Measurements from ENCODE around the gene KCNE1. TPM values are rescaled to one million over a fixed set of nuclear protein-coding genes. Genes with fewer than 3 reads are reported as not detected.
"Not testable (repeated sequence)": the region's sequence is repeated elsewhere in the genome, so short reads cannot be mapped to it uniquely, and the experiment has no call there.

Gene KCNE1
- total and polyA plus RNA-seq, 9 donors, result 0.21 to 4.7 (median 0.88) TPM; not detected in 2

DNA sequence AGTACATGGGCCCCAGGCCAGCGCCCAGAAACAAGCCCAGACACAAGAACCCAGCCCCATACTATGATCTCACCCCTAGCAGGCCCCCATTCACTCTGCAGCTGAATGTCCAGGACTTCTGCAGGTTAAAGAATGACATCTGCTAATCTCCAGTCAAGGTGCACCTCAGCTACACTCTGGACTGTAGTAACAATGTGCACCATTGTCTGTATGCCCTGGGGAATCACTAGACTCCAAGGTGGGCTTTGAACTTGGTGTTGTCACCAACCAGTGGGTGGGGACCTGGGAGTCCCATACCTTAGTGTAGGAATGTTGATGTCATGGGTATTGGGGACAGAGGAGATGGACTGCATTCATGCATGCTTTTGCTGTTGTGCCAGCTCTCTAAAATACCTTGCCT, 10.3 kb downstream of the KCNE1 start:
- intact Hi-C loops (cut with DNase I), result no loop called here
- TF ChIP-seq, protein P1, sequence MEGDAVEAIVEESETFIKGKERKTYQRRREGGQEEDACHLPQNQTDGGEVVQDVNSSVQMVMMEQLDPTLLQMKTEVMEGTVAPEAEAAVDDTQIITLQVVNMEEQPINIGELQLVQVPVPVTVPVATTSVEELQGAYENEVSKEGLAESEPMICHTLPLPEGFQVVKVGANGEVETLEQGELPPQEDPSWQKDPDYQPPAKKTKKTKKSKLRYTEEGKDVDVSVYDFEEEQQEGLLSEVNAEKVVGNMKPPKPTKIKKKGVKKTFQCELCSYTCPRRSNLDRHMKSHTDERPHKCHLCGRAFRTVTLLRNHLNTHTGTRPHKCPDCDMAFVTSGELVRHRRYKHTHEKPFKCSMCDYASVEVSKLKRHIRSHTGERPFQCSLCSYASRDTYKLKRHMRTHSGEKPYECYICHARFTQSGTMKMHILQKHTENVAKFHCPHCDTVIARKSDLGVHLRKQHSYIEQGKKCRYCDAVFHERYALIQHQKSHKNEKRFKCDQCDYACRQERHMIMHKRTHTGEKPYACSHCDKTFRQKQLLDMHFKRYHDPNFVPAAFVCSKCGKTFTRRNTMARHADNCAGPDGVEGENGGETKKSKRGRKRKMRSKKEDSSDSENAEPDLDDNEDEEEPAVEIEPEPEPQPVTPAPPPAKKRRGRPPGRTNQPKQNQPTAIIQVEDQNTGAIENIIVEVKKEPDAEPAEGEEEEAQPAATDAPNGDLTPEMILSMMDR (IDR thresholded peaks at IDR 0.05), result no peak
- TF ChIP-seq EP300 (IDR thresholded peaks at IDR 0.05) (no peak), POLR2A (IDR thresholded peaks at IDR 0.05) (no peak)
- WGBS, 3 donors, result 65 to 73% (median 68%) methylated on average over 1 of the region's 1 CpG

GRCh38 chr21:34500191-34500590, 11.8 kb downstream of the KCNE1 start:
- TF ChIP-seq EP300 (IDR thresholded peaks at IDR 0.05) (no peak), POLR2A (IDR thresholded peaks at IDR 0.05) (no peak)
- TF ChIP-seq, protein P1 (IDR thresholded peaks at IDR 0.05), result no peak
- intact Hi-C loops (cut with DNase I), result no loop called here
- DNase-seq, result no peak
- WGBS, 3 donors, result 35 to 54% (median 38%) methylated on average over 1 of the region's 1 CpG
- no peak overlapping the region for H3K4me3 ChIP-seq
- no peak overlapping the region for H3K27ac ChIP-seq
- no peaks in the 10 kb centered on the region for H3K4me1 ChIP-seq (ENCODE audit: insufficient read depth)
- H3K36me3 ChIP-seq, result no peaks in the 10 kb centered on the region
- no peaks in the 10 kb centered on the region for H3K9me3 ChIP-seq
- H3K27me3 ChIP-seq, result no peaks in the 10 kb centered on the region

More for the DNA sequence above, 10.3 kb downstream of the KCNE1 start:
- Histone ChIP-seq H3K9me3 (no peaks in the 10 kb centered on the region), H3K27ac (no peak overlapping the region), H3K4me1 (ENCODE audit: insufficient read depth) (no peaks in the 10 kb centered on the region), H3K4me3 (no peak overlapping the region), H3K27me3 (no peaks in the 10 kb centered on the region), H3K36me3 (no peaks in the 10 kb centered on the region)
- no peak for DNase-seq

GRCh38 chr21:34499116-34499515, 12.9 kb downstream of the KCNE1 start:
- no peaks in the 10 kb centered on the region for H3K36me3 ChIP-seq
- TF ChIP-seq, protein P1 (IDR thresholded peaks at IDR 0.05), result no peak
- no peak for TF ChIP-seq POLR2A (IDR thresholded peaks at IDR 0.05)
- TF ChIP-seq EP300 (IDR thresholded peaks at IDR 0.05), result no peak
- H3K9me3 ChIP-seq, result no peaks in the 10 kb centered on the region
- no peaks in the 10 kb centered on the region for H3K27me3 ChIP-seq
- no peak overlapping the region for H3K4me3 ChIP-seq
- 84 to 91% (median 89%) methylated on average over 4 of the region's 4 CpGs for WGBS, 3 donors
- H3K27ac ChIP-seq, result no peak overlapping the region
- DNase-seq, result no peak
- intact Hi-C loops (cut with DNase I), result no loop called here
- H3K4me1 ChIP-seq (ENCODE audit: insufficient read depth), result no peaks in the 10 kb centered on the region

DNA sequence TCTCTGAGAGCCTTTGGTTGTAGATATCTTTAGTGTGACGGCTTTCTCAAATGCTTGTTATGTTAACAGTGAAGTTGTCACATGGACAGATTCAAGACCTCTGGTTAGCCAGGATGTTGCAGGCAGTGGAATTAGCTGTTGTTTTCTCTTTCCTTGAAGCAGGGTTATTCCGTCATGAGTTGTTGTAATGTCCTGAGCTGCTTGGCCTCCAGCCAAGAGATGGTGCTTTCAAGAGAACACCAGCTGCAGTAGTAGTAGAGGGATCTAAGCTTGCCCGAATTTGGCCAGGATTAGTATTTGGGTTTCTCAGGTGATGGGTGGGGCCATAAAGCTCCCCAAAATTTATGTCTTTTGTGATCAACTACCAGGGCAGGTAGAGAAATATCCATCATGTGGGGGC, 13.4 kb downstream of the KCNE1 start:
- DNase-seq, result no peak
- no peaks in the 10 kb centered on the region for H3K4me1 ChIP-seq (ENCODE audit: insufficient read depth)
- no peaks in the 10 kb centered on the region for H3K27me3 ChIP-seq
- intact Hi-C loops (cut with DNase I), result no loop called here
- 42 to 48% (median 45%) methylated on average over 3 of the region's 3 CpGs for WGBS, 3 donors
- H3K27ac ChIP-seq, result no peak overlapping the region
- no peaks in the 10 kb centered on the region for H3K36me3 ChIP-seq
- no peaks in the 10 kb centered on the region for H3K9me3 ChIP-seq
- H3K4me3 ChIP-seq, result no peak overlapping the region
- TF ChIP-seq, protein P1 (IDR thresholded peaks at IDR 0.05), result no peak
- TF ChIP-seq EP300 (IDR thresholded peaks at IDR 0.05) (no peak), POLR2A (IDR thresholded peaks at IDR 0.05) (no peak)

- WGBS, 3 donors, result no CpG with 5 or more reads among the region's 5 CpGs
- DNase-seq; H3K4me3 ChIP-seq; H3K9me3 ChIP-seq; H3K27ac ChIP-seq; H3K36me3 ChIP-seq; H3K4me1 ChIP-seq (ENCODE audit: insufficient read depth); H3K27me3 ChIP-seq; intact Hi-C loops (cut with DNase I): not testable (repeated sequence)
Measured at GRCh38 chr21:34483854-34484253, 28.2 kb downstream of the KCNE1 start.

GRCh38 chr21:34483435-34483834, 28.6 kb downstream of the KCNE1 start:
- WGBS, 3 donors, result no CpG with 5 or more reads among the region's 3 CpGs

DNA sequence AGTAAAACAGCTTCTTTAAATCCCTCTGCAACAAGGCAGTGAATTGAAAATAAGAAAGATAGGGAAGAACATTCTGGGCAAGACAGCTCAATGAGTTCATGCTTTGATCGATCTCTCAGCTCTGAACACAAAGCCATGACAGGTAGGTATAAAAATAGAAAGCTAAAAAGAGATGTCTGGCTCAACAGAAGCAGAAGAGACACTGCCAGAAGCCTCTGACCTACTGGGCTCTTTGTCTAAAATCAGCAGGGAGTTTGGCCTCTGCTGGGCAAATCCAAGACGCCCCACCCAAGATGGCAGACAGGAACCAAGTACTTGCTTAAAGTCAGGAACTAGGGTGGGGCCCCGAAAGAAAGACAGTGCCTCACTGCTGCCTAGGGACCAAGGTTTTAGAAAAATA, 44.7 kb downstream of the KCNE1 start:
- WGBS, 3 donors, result no CpG with 5 or more reads among the region's 3 CpGs
- intact Hi-C loops (cut with DNase I), result not testable (repeated sequence)

More at GRCh38 chr21:34483435-34483834, 28.6 kb downstream of the KCNE1 start:
- DNase-seq; H3K27ac ChIP-seq; H3K4me1 ChIP-seq (ENCODE audit: insufficient read depth); H3K36me3 ChIP-seq; H3K9me3 ChIP-seq; intact Hi-C loops (cut with DNase I); H3K4me3 ChIP-seq; H3K27me3 ChIP-seq: not testable (repeated sequence)

GRCh38 chr21:34459426-34459825, 52.6 kb downstream of the KCNE1 start:
- intact Hi-C loops (cut with DNase I); H3K36me3 ChIP-seq; DNase-seq; H3K4me3 ChIP-seq; H3K4me1 ChIP-seq (ENCODE audit: insufficient read depth); H3K9me3 ChIP-seq; H3K27ac ChIP-seq; H3K27me3 ChIP-seq: not testable (repeated sequence)
- WGBS, 3 donors, result no CpG with 5 or more reads among the region's 36 CpGs

More for the DNA sequence above, 44.7 kb downstream of the KCNE1 start:
- not testable (repeated sequence) for H3K4me3 ChIP-seq; H3K36me3 ChIP-seq; H3K27me3 ChIP-seq; H3K9me3 ChIP-seq; H3K27ac ChIP-seq; DNase-seq; H3K4me1 ChIP-seq (ENCODE audit: insufficient read depth)

Measured in ovary (tissue), 9 donors.